Measurements from ENCODE around the gene PARVB. TPM values are rescaled to one million over a fixed set of nuclear protein-coding genes. Genes with fewer than 3 reads are reported as not detected.

Gene PARVB
- total and polyA plus RNA-seq, 10 of the 15 experiments (the other 5 are each of a cell fraction or from before 2014, with no cell fraction given): 5.2 to 264 (median 76.0) TPM

DNA sequence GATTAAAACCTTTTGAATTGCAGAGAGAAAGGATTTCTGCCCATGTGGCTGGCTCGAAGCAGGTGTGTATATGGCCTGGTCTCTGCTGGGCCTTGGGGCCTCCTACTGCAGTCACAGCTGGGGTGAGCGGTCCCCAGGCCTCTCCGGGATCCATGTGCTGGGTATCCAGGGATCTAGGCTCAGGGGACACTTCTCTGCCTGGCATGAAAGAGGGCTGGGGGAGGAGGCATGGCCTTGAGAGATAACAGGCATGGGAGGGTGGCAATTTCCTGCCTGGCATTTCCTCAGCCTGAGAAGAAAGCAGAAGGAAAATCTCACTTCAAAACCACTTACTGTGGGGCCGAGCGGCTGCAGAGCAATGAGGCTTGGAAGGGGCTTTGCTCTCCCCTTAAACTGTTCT lies 136.3 kb downstream of the PARVB start (continued):
- TF ChIP-seq SMAD1 (IDR thresholded peaks at IDR 0.05; ENCODE audit: low read depth, partially characterized antibody) (no peak), RELA (IDR thresholded peaks at IDR 0.05; ENCODE audit: borderline replicate concordance, partially characterized antibody) (no peak)
- TF ChIP-seq, protein P1, sequence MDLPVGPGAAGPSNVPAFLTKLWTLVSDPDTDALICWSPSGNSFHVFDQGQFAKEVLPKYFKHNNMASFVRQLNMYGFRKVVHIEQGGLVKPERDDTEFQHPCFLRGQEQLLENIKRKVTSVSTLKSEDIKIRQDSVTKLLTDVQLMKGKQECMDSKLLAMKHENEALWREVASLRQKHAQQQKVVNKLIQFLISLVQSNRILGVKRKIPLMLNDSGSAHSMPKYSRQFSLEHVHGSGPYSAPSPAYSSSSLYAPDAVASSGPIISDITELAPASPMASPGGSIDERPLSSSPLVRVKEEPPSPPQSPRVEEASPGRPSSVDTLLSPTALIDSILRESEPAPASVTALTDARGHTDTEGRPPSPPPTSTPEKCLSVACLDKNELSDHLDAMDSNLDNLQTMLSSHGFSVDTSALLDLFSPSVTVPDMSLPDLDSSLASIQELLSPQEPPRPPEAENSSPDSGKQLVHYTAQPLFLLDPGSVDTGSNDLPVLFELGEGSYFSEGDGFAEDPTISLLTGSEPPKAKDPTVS (IDR thresholded peaks at IDR 0.05; ENCODE audit: low read depth, low read length): no peak

GRCh38 chr22:44161673-44162072 lies 137.6 kb downstream of the PARVB start:
- BruUV-seq (replicated peaks): no TSS peak
- peaks cover 7 to 22% of the 10 kb centered on the region in 2 experiments; a peak in 3 of 4 replicates for H3K36me3 ChIP-seq (ENCODE audit: control insufficient read depth in 2 of 2, insufficient read depth in 2 of 2, low read length in 1 of 2)
- WGBS (ENCODE audit: insufficient coverage, insufficient replicate concordance, low lambda C conversion rate, missing lambda C conversion rate): 91% methylated on average over 11 of the region's 11 CpGs

More at GRCh38 chr22:44161673-44162072, 137.6 kb downstream of the PARVB start:
- RAD21 ChIA-PET (ENCODE audit: unreplicated experiment): no interaction called here
- Histone ChIP-seq H4K20me1 (ENCODE audit: control insufficient read depth, insufficient read depth) (no peaks in the 10 kb centered on the region), H2AFZ (ENCODE audit: control insufficient read depth, low read depth, low read length) (no peak overlapping the region), H3K4me3 (no peak overlapping the region), H3K4me2 (ENCODE audit: control insufficient read depth, insufficient read depth) (no peak overlapping the region), H3K27ac (ENCODE audit: control insufficient read depth, insufficient read depth) (no peak overlapping the region), H3K9ac (ENCODE audit: control insufficient read depth, insufficient read depth, low read length) (no peak overlapping the region), H3K9me3 (replicated peaks; ENCODE audit: control insufficient read depth, insufficient read depth, low read length) (no peaks in the 10 kb centered on the region), H3K4me1 (ENCODE audit: control insufficient read depth, insufficient read depth, low read length) (no peaks in the 10 kb centered on the region), H3K79me2 (ENCODE audit: control insufficient read depth, insufficient read depth, low read length) (no peaks in the 10 kb centered on the region), H3K27me3 (replicated peaks in 1 of 2; ENCODE audit: control insufficient read depth in 2 of 2, insufficient read depth in 2 of 2, low read length in 1 of 2) (no peaks in the 10 kb centered on the region)
- SMC1A ChIA-PET (ENCODE audit: uncharacterized antibody, unreplicated experiment): no interaction called here
- in situ Hi-C loops (cut with MboI): no loop called here
- POLR2A ChIA-PET: no interaction called here
- ATAC-seq (no peak), FAIRE-seq (no peak), DNase-seq (ENCODE audit: low read depth, low spot score) (no peak)
- intact Hi-C loops (cut with micrococcal nuclease; ENCODE audit: unreplicated experiment): no loop called here
- CTCF ChIA-PET: no interaction called here
- TF ChIP-seq, protein P2, sequence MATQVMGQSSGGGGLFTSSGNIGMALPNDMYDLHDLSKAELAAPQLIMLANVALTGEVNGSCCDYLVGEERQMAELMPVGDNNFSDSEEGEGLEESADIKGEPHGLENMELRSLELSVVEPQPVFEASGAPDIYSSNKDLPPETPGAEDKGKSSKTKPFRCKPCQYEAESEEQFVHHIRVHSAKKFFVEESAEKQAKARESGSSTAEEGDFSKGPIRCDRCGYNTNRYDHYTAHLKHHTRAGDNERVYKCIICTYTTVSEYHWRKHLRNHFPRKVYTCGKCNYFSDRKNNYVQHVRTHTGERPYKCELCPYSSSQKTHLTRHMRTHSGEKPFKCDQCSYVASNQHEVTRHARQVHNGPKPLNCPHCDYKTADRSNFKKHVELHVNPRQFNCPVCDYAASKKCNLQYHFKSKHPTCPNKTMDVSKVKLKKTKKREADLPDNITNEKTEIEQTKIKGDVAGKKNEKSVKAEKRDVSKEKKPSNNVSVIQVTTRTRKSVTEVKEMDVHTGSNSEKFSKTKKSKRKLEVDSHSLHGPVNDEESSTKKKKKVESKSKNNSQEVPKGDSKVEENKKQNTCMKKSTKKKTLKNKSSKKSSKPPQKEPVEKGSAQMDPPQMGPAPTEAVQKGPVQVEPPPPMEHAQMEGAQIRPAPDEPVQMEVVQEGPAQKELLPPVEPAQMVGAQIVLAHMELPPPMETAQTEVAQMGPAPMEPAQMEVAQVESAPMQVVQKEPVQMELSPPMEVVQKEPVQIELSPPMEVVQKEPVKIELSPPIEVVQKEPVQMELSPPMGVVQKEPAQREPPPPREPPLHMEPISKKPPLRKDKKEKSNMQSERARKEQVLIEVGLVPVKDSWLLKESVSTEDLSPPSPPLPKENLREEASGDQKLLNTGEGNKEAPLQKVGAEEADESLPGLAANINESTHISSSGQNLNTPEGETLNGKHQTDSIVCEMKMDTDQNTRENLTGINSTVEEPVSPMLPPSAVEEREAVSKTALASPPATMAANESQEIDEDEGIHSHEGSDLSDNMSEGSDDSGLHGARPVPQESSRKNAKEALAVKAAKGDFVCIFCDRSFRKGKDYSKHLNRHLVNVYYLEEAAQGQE (IDR thresholded peaks at IDR 0.05; ENCODE audit: low read depth, low read length): no peak
- no peak for TF ChIP-seq MAX (IDR thresholded peaks at IDR 0.05; ENCODE audit: low read depth, low read length)
- no peak for TF ChIP-seq SRF (IDR thresholded peaks at IDR 0.05; ENCODE audit: low read depth in 2 of 2, low read length in 2 of 2)
- TF ChIP-seq CHD4 (IDR thresholded peaks at IDR 0.05): no peak
- peak; percentile 55; the same call in 1 of the 2 replicates for TF ChIP-seq POLR2A (IDR thresholded peaks at IDR 0.05; ENCODE audit: low read depth, low read length)
- no peak for TF ChIP-seq SREBF1 (IDR thresholded peaks at IDR 0.05; ENCODE audit: low read length)

Measured in GM12878 (cell line).